ENCODE measurements around the gene SHE. TPM values are rescaled to one million over a fixed set of nuclear protein-coding genes. Genes with fewer than 3 reads are reported as not detected.

SHE gene
- total RNA-seq, 1 experiment from 2014 or later = not detected

DNA sequence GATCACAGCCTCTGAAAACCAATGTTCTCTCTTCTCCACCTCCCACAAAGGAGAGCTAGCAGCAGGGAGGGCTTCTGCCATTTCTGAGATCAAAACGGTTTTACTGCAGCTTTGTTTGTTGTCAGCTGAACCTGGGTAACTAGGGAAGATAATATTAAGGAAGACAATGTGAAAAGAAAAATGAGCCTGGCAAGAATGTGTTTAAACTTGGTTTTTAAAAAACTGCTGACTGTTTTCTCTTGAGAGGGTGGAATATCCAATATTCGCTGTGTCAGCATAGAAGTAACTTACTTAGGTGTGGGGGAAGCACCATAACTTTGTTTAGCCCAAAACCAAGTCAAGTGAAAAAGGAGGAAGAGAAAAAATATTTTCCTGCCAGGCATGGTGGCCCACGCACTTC lies 36.0 kb downstream of the SHE start:
- Histone ChIP-seq H4K20me1 (ENCODE audit: insufficient read depth) (no peaks in the 10 kb centered on the region), H3K4me1 (ENCODE audit: control insufficient read depth in 1 of 2, insufficient read depth in 2 of 2, low read length in 2 of 2) (peaks cover 15 to 22% of the 10 kb centered on the region in 2 experiments), H3K27ac (ENCODE audit: low read depth, low read length) (no peak overlapping the region), H3K36me3 (ENCODE audit: control insufficient read depth in 1 of 2, insufficient read depth in 2 of 2, low read length in 2 of 2) (no peaks in the 10 kb centered on the region), H3K9me2 (ENCODE audit: insufficient read depth) (no peaks in the 10 kb centered on the region), H2AFZ (ENCODE audit: low read depth, low read length, poor library complexity, severe bottlenecking) (no peak overlapping the region), H3K79me2 (ENCODE audit: insufficient read depth, low read length) (no peaks in the 10 kb centered on the region), H3K9me3 (ENCODE audit: control insufficient read depth in 1 of 2, insufficient read depth in 1 of 2, low read depth in 1 of 2, low read length in 2 of 2) (no peaks in the 10 kb centered on the region), H3K4me2 (ENCODE audit: low read length) (no peak overlapping the region), H3K4me3 (replicated peaks in 1 of 2; ENCODE audit: low read depth in 1 of 2, low read length in 2 of 2) (no peak overlapping the region), H3K27me3 (ENCODE audit: insufficient read depth, low read length) (no peaks in the 10 kb centered on the region), H3K9ac (ENCODE audit: low read length) (no peak overlapping the region)
- DNase-seq (ENCODE audit: low read depth, low spot score) (no peak), ATAC-seq (no peak)
- no TSS peak for BruUV-seq (replicated peaks)
- CTCF ChIA-PET = no interaction called here
- intact Hi-C loops (cut with micrococcal nuclease) = no loop called here
- RAD21 ChIA-PET (ENCODE audit: low non-redundant PET in 1 of 2, low total read pairs in 2 of 2, uncharacterized antibody in 2 of 2, unreplicated experiment in 2 of 2) = no interaction called here
- POLR2A ChIA-PET = no interaction called here
- TF ChIP-seq CEBPB (IDR thresholded peaks at IDR 0.05; ENCODE audit: low read depth) (no peak), JUND (IDR thresholded peaks at IDR 0.05) (no peak), CBX3 (IDR thresholded peaks at IDR 0.05; ENCODE audit: low read depth) (no peak), SRF (IDR thresholded peaks at IDR 0.05; ENCODE audit: low read depth) (no peak), YY1 (IDR thresholded peaks at IDR 0.05; ENCODE audit: extremely low read depth, insufficient replicate concordance, low read depth, low read length) (no peak)
- TF ChIP-seq, protein P1, sequence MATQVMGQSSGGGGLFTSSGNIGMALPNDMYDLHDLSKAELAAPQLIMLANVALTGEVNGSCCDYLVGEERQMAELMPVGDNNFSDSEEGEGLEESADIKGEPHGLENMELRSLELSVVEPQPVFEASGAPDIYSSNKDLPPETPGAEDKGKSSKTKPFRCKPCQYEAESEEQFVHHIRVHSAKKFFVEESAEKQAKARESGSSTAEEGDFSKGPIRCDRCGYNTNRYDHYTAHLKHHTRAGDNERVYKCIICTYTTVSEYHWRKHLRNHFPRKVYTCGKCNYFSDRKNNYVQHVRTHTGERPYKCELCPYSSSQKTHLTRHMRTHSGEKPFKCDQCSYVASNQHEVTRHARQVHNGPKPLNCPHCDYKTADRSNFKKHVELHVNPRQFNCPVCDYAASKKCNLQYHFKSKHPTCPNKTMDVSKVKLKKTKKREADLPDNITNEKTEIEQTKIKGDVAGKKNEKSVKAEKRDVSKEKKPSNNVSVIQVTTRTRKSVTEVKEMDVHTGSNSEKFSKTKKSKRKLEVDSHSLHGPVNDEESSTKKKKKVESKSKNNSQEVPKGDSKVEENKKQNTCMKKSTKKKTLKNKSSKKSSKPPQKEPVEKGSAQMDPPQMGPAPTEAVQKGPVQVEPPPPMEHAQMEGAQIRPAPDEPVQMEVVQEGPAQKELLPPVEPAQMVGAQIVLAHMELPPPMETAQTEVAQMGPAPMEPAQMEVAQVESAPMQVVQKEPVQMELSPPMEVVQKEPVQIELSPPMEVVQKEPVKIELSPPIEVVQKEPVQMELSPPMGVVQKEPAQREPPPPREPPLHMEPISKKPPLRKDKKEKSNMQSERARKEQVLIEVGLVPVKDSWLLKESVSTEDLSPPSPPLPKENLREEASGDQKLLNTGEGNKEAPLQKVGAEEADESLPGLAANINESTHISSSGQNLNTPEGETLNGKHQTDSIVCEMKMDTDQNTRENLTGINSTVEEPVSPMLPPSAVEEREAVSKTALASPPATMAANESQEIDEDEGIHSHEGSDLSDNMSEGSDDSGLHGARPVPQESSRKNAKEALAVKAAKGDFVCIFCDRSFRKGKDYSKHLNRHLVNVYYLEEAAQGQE (IDR thresholded peaks at IDR 0.05; ENCODE audit: low read depth) = no peak

DNA sequence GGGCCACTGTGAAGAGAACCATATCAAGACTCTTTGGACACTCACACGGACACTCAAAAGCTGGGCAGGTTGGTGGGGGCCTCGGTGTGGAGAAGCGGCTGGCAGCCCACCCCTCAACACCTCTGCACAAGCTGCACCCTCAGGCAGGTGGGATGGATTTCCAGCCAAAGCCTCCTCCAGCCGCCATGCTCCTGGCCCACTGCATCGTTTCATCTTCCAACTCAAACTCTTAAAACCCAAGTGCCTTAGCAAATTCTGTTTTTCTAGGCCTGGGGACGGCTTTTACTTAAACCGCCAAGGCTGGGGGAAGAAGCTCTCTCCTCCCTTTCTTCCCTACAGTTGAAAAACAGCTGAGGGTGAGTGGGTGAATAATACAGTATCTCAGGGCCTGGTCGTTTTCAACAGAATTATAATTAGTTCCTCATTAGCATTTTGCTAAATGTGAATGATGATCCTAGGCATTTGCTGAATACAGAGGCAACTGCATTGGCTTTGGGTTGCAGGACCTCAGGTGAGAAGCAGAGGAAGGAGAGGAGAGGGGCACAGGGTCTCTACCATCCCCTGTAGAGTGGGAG lies 36.5 kb downstream of the SHE start:
- CTCF ChIA-PET = interaction anchor here (1.2 kb wide), 1 partner anchor 19 kb away, joined by 3 read pairs; no protein-coding TSS in a partner anchor
- no peak overlapping the region for H2AFZ ChIP-seq (ENCODE audit: low read depth, low read length, poor library complexity, severe bottlenecking)

More for the DNA sequence above, 36.5 kb downstream of the SHE start:
- ATAC-seq = no peak
- TF ChIP-seq, protein P2, sequence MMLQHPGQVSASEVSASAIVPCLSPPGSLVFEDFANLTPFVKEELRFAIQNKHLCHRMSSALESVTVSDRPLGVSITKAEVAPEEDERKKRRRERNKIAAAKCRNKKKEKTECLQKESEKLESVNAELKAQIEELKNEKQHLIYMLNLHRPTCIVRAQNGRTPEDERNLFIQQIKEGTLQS (IDR thresholded peaks at IDR 0.05) = no peak
- TF ChIP-seq SP1 (IDR thresholded peaks at IDR 0.05; ENCODE audit: low read depth) (no peak), ELF1 (IDR thresholded peaks at IDR 0.05; ENCODE audit: borderline replicate concordance, low read depth) (no peak), CEBPB (IDR thresholded peaks at IDR 0.05; ENCODE audit: low read depth) (no peak), POLR2AphosphoS5 (IDR thresholded peaks at IDR 0.05; ENCODE audit: low read depth, low read length) (no peak), YY1 (IDR thresholded peaks at IDR 0.05; ENCODE audit: extremely low read depth, insufficient replicate concordance, low read depth, low read length) (no peak), TCF7L2 (IDR thresholded peaks at IDR 0.05; ENCODE audit: borderline replicate concordance, extremely low read depth, insufficient read depth, insufficient read length) (no peak), JUND (IDR thresholded peaks at IDR 0.05) (no peak)
- H3K27me3 ChIP-seq (ENCODE audit: insufficient read depth, low read length) = no peaks in the 10 kb centered on the region
- ChIA-PET RAD21 (ENCODE audit: low non-redundant PET in 1 of 2, low total read pairs in 2 of 2, uncharacterized antibody in 2 of 2, unreplicated experiment in 2 of 2) (no interaction called here), POLR2A (no interaction called here)
- H3K36me3 ChIP-seq (ENCODE audit: control insufficient read depth in 1 of 2, insufficient read depth in 2 of 2, low read length in 2 of 2) = no peaks in the 10 kb centered on the region
- H3K4me1 ChIP-seq (ENCODE audit: control insufficient read depth in 1 of 2, insufficient read depth in 2 of 2, low read length in 2 of 2) = peaks cover 15 to 22% of the 10 kb centered on the region in 2 experiments
- intact Hi-C loops (cut with micrococcal nuclease) = no loop called here
- H4K20me1 ChIP-seq (ENCODE audit: insufficient read depth) = no peaks in the 10 kb centered on the region
- no TSS peak for BruUV-seq (replicated peaks)
- no peaks in the 10 kb centered on the region for H3K9me3 ChIP-seq (ENCODE audit: control insufficient read depth in 1 of 2, insufficient read depth in 1 of 2, low read depth in 1 of 2, low read length in 2 of 2)
- no peak overlapping the region for H3K9ac ChIP-seq (ENCODE audit: low read length)
- no peaks in the 10 kb centered on the region for H3K9me2 ChIP-seq (ENCODE audit: insufficient read depth)
- no peak overlapping the region for H3K4me3 ChIP-seq (replicated peaks in 1 of 2; ENCODE audit: low read depth in 1 of 2, low read length in 2 of 2)
- no peak for DNase-seq (ENCODE audit: low read depth, low spot score)
- H3K4me2 ChIP-seq (ENCODE audit: low read length) = no peak overlapping the region
- H3K79me2 ChIP-seq (ENCODE audit: insufficient read depth, low read length) = no peaks in the 10 kb centered on the region
- no peak overlapping the region for H3K27ac ChIP-seq (ENCODE audit: low read depth, low read length)
